ENCODE measurements around the gene FAM107B. TPM values are rescaled to one million over a fixed set of nuclear protein-coding genes. Genes with fewer than 3 reads are reported as not detected.
A peak's percentile ranks its signal among the peaks of the same experiment; 100 is the strongest.

The FAM107B gene
- total and polyA plus RNA-seq, 7 experiments from 2014 or later = 167 to 236 (median 211) TPM

DNA sequence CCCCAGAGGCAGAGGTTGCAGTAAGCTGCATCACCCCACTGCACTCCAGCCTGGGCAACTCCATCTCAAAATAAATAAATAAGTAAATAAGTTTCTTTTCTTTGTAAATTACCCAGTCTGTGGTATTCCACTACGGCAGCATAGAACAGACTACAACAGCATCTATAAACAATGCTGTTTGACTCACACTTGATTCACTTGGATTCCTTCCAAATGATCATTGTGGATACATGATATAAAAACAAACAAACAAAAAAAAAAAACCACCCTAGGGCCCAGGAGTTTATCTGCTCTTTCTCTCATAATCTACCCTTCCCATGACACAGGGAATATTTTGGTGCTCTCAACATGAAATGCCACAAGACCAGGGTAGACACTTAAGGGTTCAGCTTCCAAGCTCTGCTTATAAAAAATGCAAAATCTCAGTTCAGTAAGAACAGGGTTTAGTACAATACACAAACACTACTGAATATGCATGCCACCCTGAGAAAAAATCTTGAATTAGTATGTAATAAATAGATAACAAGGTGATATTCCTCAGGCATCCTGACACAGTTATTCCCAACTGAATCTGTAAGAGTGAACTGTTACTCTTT lies 200.9 kb downstream of the FAM107B start:
- no peaks in the 10 kb centered on the region for H3K9me3 ChIP-seq (ENCODE audit: control insufficient read depth in 2 of 3, low read length in 3 of 3)
- H3K4me3 ChIP-seq (ENCODE audit: low read length) = no peak overlapping the region
- H3K36me3 Mint-ChIP-seq = peaks cover 8 to 27% (median 21%) of the 10 kb centered on the region in 5 donors
- no peaks in the 10 kb centered on the region for H3K27me3 Mint-ChIP-seq
- peaks cover 0 to 2% (median 0%) of the 10 kb centered on the region in 11 donors for H3K9me3 Mint-ChIP-seq
- peak overlapping the region in 5 of 10 donors; percentile 15 to 56 (median 38) for H3K4me3 Mint-ChIP-seq
- POLR2A ChIA-PET = interaction anchor here (1.0 to 19.3 kb wide), 5 partner anchors 13 to 26 kb away, joined by 3 to 429 read pairs (median 34); no protein-coding TSS in a partner anchor
- peaks cover 35 to 42% of the 10 kb centered on the region in 2 donors for H3K4me1 ChIP-seq (ENCODE audit: control insufficient read depth in 2 of 2, insufficient read depth in 2 of 2, low read length in 2 of 2)
- H3K27ac ChIP-seq (ENCODE audit: low read depth, low read length) = peak overlapping the region; percentile 35
- DNase-seq (no peak), ATAC-seq (no peak)
- CTCF ChIA-PET = interaction anchor here (2.8 kb wide), 1 partner anchor 36 kb away, joined by 7 read pairs; no protein-coding TSS in a partner anchor
- intact Hi-C loops (cut with micrococcal nuclease) = loop anchor here in 1 of 2 donors (5.0 to 10.0 kb wide), 2 partner anchors 381 to 1271 kb away; partner anchors contain the start of genes DCLRE1C, MEIG1 and PHYH
- H3K27ac Mint-ChIP-seq = peak overlapping the region; percentile 75 to 97 (median 90)
- no peaks in the 10 kb centered on the region for H3K27me3 ChIP-seq (ENCODE audit: control insufficient read depth in 2 of 2, insufficient read depth in 2 of 2, low read length in 2 of 2)
- H3K4me1 Mint-ChIP-seq = peaks cover 34 to 88% (median 78%) of the 10 kb centered on the region in 7 donors
- H3K36me3 ChIP-seq (ENCODE audit: control insufficient read depth in 2 of 3, insufficient read depth in 3 of 3, low read length in 3 of 3) = no peaks in the 10 kb centered on the region

DNA sequence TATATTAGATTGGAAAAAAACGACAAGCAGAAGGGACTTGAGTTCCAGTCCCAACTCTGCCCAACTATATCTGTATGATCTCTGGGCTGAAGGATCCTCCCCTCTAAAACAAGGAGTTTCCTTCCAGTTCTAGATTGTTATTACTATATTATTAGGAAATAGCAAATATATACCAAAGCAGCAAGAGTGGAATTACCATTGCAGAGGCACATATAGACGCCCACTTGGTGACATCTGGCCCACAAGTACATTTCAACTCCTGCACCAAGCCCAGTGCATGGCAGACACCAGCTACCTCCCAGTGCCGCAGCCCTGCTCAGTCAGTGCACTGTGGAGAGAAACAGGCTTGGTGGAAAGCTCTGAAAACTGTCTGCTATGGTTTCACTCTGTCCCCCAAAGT lies 201.9 kb downstream of the FAM107B start:
- CTCF ChIA-PET = interaction anchor here (2.8 to 4.1 kb wide), 2 partner anchors 11 to 35 kb away, joined by 7 to 17 read pairs; no protein-coding TSS in a partner anchor
- peak overlapping the region in 1 of 10 donors; percentile 10 for H3K4me3 Mint-ChIP-seq
- POLR2A ChIA-PET = interaction anchor here (1.4 to 19.3 kb wide), 8 partner anchors 13 to 76 kb away, joined by 3 to 429 read pairs (median 14); no protein-coding TSS in a partner anchor

DNA sequence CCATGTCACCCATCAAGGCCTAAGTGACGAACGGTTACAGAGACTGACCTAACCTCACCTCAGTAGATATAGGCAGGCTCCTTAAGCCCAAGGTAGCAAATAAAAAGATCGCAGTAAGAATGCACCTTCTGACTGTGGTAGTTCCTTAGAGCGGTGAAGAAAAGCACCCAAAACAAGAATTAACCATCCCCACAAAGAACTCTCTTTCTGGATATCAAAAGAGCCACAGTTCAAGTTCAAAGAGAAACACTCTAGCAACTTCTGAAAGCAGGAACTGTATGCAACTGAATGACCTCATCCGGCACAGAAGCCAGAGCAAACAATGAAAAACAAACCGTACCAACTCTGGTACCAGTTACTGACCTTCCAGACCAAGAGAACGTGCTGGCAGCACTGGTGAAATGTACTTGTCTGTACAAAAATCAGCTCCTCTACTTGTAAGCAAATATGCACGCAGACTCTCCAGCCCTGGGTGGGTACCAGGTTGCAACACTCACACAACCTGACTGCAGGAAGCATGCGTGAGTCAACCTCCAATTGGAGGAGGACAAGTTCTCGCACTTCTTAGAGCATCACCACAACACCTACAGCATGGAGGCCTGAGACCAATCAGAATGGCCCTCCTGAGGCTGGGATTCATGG lies 202.7 kb downstream of the FAM107B start:
- peak; percentile 80 for ATAC-seq
- Mint-ChIP-seq H3K36me3 (peaks cover 12 to 40% (median 25%) of the 10 kb centered on the region in 5 donors), H3K27ac (peak overlapping the region; percentile 93 to 100 (median 99)), H3K4me3 (peak overlapping the region; percentile 86 to 98 (median 96)), H3K27me3 (no peaks in the 10 kb centered on the region), H3K4me1 (peaks cover 42 to 88% (median 79%) of the 10 kb centered on the region in 7 donors), H3K9me3 (peaks cover 0 to 2% (median 0%) of the 10 kb centered on the region in 11 donors)
- ChIA-PET CTCF (interaction anchor here (0.6 to 4.1 kb wide), 5 partner anchors 9 to 252 kb away, joined by 3 to 17 read pairs (median 4); no protein-coding TSS in a partner anchor), POLR2A (interaction anchor here (0.7 to 19.3 kb wide), 16 partner anchors 12 to 306 kb away, joined by 3 to 429 read pairs (median 4); partner anchors contain the start of genes CDNF, HSPA14, MSANTD7 and SUV39H2)
- peak in 8 of 9 donors; percentile 47 to 94 (median 90) for DNase-seq
- peaks cover 40 to 53% of the 10 kb centered on the region in 2 donors for H3K4me1 ChIP-seq (ENCODE audit: control insufficient read depth in 2 of 2, insufficient read depth in 2 of 2, low read length in 2 of 2)
- peak overlapping the region; percentile 87 for H3K27ac ChIP-seq (ENCODE audit: low read depth, low read length)
- peak overlapping the region; percentile 67 for H3K4me3 ChIP-seq (ENCODE audit: low read length)
- H3K27me3 ChIP-seq (ENCODE audit: control insufficient read depth in 2 of 2, insufficient read depth in 2 of 2, low read length in 2 of 2) = no peaks in the 10 kb centered on the region
- no peaks in the 10 kb centered on the region for H3K9me3 ChIP-seq (ENCODE audit: control insufficient read depth in 2 of 3, low read length in 3 of 3)
- intact Hi-C loops (cut with micrococcal nuclease) = loop anchor here (1.0 to 10.0 kb wide), 10 partner anchors 8 to 1270 kb away; partner anchors contain the start of genes CDNF (in 1 of the 2), DCLRE1C (in 1 of the 2), HSPA14 (in 1 of the 2) and MEIG1 (in 1 of the 2)
- peaks cover 0 to 14% (median 3%) of the 10 kb centered on the region in 3 experiments for H3K36me3 ChIP-seq (ENCODE audit: control insufficient read depth in 2 of 3, insufficient read depth in 3 of 3, low read length in 3 of 3)

More for the DNA sequence above, 201.9 kb downstream of the FAM107B start:
- intact Hi-C loops (cut with micrococcal nuclease) = loop anchor here (1.0 to 10.0 kb wide), 10 partner anchors 9 to 1271 kb away; partner anchors contain the start of genes CDNF (in 1 of the 2), DCLRE1C (in 1 of the 2), HSPA14 (in 1 of the 2) and MEIG1 (in 1 of the 2)
- no peak for DNase-seq
- H3K9me3 ChIP-seq (ENCODE audit: control insufficient read depth in 2 of 3, low read length in 3 of 3) = no peaks in the 10 kb centered on the region
- no peak overlapping the region for H3K4me3 ChIP-seq (ENCODE audit: low read length)
- peak overlapping the region; percentile 50 for H3K27ac ChIP-seq (ENCODE audit: low read depth, low read length)
- peak overlapping the region; percentile 51 to 99 (median 86) for H3K27ac Mint-ChIP-seq
- peaks cover 36 to 88% (median 78%) of the 10 kb centered on the region in 7 donors for H3K4me1 Mint-ChIP-seq
- peaks cover 7 to 33% (median 19%) of the 10 kb centered on the region in 5 donors for H3K36me3 Mint-ChIP-seq
- H3K27me3 ChIP-seq (ENCODE audit: control insufficient read depth in 2 of 2, insufficient read depth in 2 of 2, low read length in 2 of 2) = no peaks in the 10 kb centered on the region
- no peaks in the 10 kb centered on the region for H3K27me3 Mint-ChIP-seq
- H3K9me3 Mint-ChIP-seq = peaks cover 0 to 2% (median 0%) of the 10 kb centered on the region in 11 donors
- no peak for ATAC-seq
- peaks cover 0 to 7% (median 3%) of the 10 kb centered on the region in 3 experiments for H3K36me3 ChIP-seq (ENCODE audit: control insufficient read depth in 2 of 3, insufficient read depth in 3 of 3, low read length in 3 of 3)
- H3K4me1 ChIP-seq (ENCODE audit: control insufficient read depth in 2 of 2, insufficient read depth in 2 of 2, low read length in 2 of 2) = peaks cover 38 to 47% of the 10 kb centered on the region in 2 donors

DNA sequence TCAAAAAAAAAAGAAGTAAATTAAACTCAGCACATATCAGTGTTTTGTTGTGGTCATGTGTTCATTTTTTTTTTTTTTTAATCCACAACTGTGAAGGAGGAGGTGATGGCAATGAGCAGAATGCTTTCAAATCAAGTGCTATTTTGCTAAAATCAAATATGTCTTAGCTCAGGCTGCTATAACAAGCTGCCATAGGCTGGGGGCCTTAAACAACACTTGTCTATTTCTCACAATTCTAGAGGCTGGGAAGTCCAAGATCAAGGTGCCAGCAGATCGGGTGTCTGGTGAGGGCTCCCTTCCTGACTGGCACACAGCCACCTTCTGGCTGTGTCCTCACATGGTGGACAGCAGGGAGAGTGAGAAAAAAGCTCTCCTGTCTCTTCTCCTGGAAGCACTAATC lies 203.9 kb downstream of the FAM107B start:
- H3K4me1 ChIP-seq (ENCODE audit: control insufficient read depth in 2 of 2, insufficient read depth in 2 of 2, low read length in 2 of 2) = peaks cover 47 to 57% of the 10 kb centered on the region in 2 donors
- peak overlapping the region; percentile 86 to 98 (median 96) for H3K4me3 Mint-ChIP-seq
- no peaks in the 10 kb centered on the region for H3K27me3 ChIP-seq (ENCODE audit: control insufficient read depth in 2 of 2, insufficient read depth in 2 of 2, low read length in 2 of 2)
- intact Hi-C loops (cut with micrococcal nuclease) = loop anchor here in 1 of 2 donors (5.0 to 10.0 kb wide), 2 partner anchors 384 to 1268 kb away; partner anchors contain the start of genes DCLRE1C, MEIG1 and PHYH
- peaks cover 17 to 47% (median 33%) of the 10 kb centered on the region in 5 donors for H3K36me3 Mint-ChIP-seq
- H3K9me3 ChIP-seq (ENCODE audit: control insufficient read depth in 2 of 3, low read length in 3 of 3) = no peaks in the 10 kb centered on the region
- POLR2A ChIA-PET = interaction anchor here (0.8 to 19.3 kb wide), 11 partner anchors 11 to 307 kb away, joined by 3 to 429 read pairs (median 14); partner anchors contain the start of genes CDNF, HSPA14, MSANTD7 and SUV39H2
- CTCF ChIA-PET = interaction anchor here (0.5 to 4.1 kb wide), 6 partner anchors 13 to 379 kb away, joined by 3 to 17 read pairs (median 6); no protein-coding TSS in a partner anchor
- H3K4me1 Mint-ChIP-seq = peaks cover 47 to 88% (median 84%) of the 10 kb centered on the region in 7 donors
- H3K27ac Mint-ChIP-seq = peak overlapping the region; percentile 93 to 100 (median 99)
- no peaks in the 10 kb centered on the region for H3K27me3 Mint-ChIP-seq
- H3K36me3 ChIP-seq (ENCODE audit: control insufficient read depth in 2 of 3, insufficient read depth in 3 of 3, low read length in 3 of 3) = peaks cover 0 to 24% (median 6%) of the 10 kb centered on the region in 3 experiments
- H3K4me3 ChIP-seq (ENCODE audit: low read length) = peak overlapping the region; percentile 67
- ATAC-seq = peak; percentile 13
- peak in 6 of 9 donors; percentile 35 to 77 (median 54) for DNase-seq
- peak overlapping the region; percentile 87 for H3K27ac ChIP-seq (ENCODE audit: low read depth, low read length)
- H3K9me3 Mint-ChIP-seq = peaks cover 0 to 8% (median 3%) of the 10 kb centered on the region in 11 donors

DNA sequence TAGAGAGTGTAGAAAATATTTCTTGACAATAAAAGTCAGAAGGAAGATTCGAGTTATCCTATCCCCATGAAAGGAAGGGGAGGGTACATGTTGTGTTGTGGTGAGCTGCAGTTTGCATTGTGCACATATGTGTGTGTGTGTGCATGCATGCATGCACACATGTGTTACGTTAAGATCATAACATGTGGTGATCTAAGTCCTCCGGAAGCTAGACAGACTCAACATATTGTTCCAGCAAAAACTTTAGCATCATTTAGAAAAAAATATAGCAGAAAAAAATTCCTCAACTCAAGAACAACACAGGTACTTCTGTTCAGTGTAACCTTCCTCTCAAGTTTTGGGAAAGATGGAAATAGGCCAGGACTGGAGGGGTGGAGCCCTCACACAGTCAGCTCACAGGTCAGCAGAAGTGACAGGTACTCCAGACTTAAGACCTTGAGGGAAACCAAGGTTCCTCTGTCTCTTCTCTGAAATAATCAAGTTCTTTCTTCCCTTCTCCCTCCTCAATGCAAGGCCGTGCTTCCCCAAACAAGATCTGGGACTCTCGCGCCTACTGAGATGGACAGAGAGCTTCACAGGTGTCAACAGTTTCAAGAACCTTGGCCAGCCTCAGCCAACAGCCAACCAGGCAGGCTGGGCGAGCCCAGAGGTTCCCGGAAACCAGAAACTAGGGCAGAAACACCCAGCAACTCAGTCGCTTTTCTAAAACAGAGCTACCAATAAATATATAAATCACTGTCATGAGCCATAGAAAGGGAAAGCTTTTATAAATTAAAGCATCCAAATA lies 205.2 kb downstream of the FAM107B start:
- peak in 7 of 9 donors; percentile 50 to 65 (median 57) for DNase-seq
- H3K4me3 ChIP-seq (ENCODE audit: low read length) = peak overlapping the region; percentile 67
- no peaks in the 10 kb centered on the region for H3K27me3 ChIP-seq (ENCODE audit: control insufficient read depth in 2 of 2, insufficient read depth in 2 of 2, low read length in 2 of 2)
- H3K9me3 ChIP-seq (ENCODE audit: control insufficient read depth in 2 of 3, low read length in 3 of 3) = no peaks in the 10 kb centered on the region
- ChIA-PET CTCF (interaction anchor here (0.6 to 4.1 kb wide), 5 partner anchors 9 to 19 kb away, joined by 3 to 17 read pairs (median 5); no protein-coding TSS in a partner anchor), POLR2A (interaction anchor here (0.7 to 19.3 kb wide), 13 partner anchors 10 to 316 kb away, joined by 3 to 429 read pairs (median 7); partner anchors contain the start of genes CDNF, HSPA14 and MSANTD7)
- peaks cover 57 to 88% (median 85%) of the 10 kb centered on the region in 7 donors for H3K4me1 Mint-ChIP-seq
- H3K27me3 Mint-ChIP-seq = no peaks in the 10 kb centered on the region
- peak overlapping the region; percentile 86 to 98 (median 96) for H3K4me3 Mint-ChIP-seq
- peaks cover 59% of the 10 kb centered on the region in 2 donors for H3K4me1 ChIP-seq (ENCODE audit: control insufficient read depth in 2 of 2, insufficient read depth in 2 of 2, low read length in 2 of 2)
- H3K27ac Mint-ChIP-seq = peak overlapping the region; percentile 93 to 100 (median 99)
- peaks cover 15 to 55% (median 38%) of the 10 kb centered on the region in 5 donors for H3K36me3 Mint-ChIP-seq
- intact Hi-C loops (cut with micrococcal nuclease) = loop anchor here (1.0 to 10.0 kb wide), 3 partner anchors 9 to 1267 kb away; partner anchors contain the start of genes DCLRE1C (in 1 of the 2), MEIG1 (in 1 of the 2) and PHYH (in 1 of the 2)
- H3K27ac ChIP-seq (ENCODE audit: low read depth, low read length) = peak overlapping the region; percentile 87
- ATAC-seq = peak; percentile 16
- H3K9me3 Mint-ChIP-seq = peaks cover 0 to 16% (median 5%) of the 10 kb centered on the region in 11 donors
- peaks cover 0 to 29% (median 6%) of the 10 kb centered on the region in 3 experiments for H3K36me3 ChIP-seq (ENCODE audit: control insufficient read depth in 2 of 3, insufficient read depth in 3 of 3, low read length in 3 of 3)
